Ascending aorta (tissue), 2 donors: Measurements from ENCODE around the gene LST1. TPM values are rescaled to one million over a fixed set of nuclear protein-coding genes. Genes with fewer than 3 reads are reported as not detected.

ENCODE experiments used
- DNase-seq, 2 donors: peaks; one replicate each; pipeline ENCODE4 v3.0.0-alpha.2; 2019; ENCODE audit warnings: low spot score in 2 of 2
- H3K27ac ChIP-seq, 2 donors: fragments of 200-600 bp; sonication (generic); one replicate each; pipeline ENCODE4 v1.5.1; 2016 to 2017; ENCODE audit warnings: mild to moderate bottlenecking in 1 of 2
- H3K27me3 ChIP-seq: fragments of 200-600 bp; sonication (generic); one replicate; pipeline ENCODE4 v1.5.1; 2017
- H3K36me3 ChIP-seq, 2 donors: fragments of 200-600 bp; sonication (generic); one replicate each; pipeline ENCODE4 v1.5.1; 2016
- H3K4me1 ChIP-seq, 2 donors: fragments of 200-600 bp; sonication (generic); one replicate each; pipeline ENCODE4 v1.5.1; 2016 to 2017; ENCODE audit warnings: mild to moderate bottlenecking in 1 of 2
- H3K4me3 ChIP-seq, 2 donors: fragments of 200-600 bp; sonication (generic); one replicate each; pipeline ENCODE4 v1.5.1; 2016 to 2017; ENCODE audit warnings: mild to moderate bottlenecking in 1 of 2
- H3K9me3 ChIP-seq, 2 donors: fragments of 200-600 bp; sonication (generic); one replicate each; pipeline ENCODE4 v1.5.1; 2016
- CTCF ChIP-seq, 3 experiments: fragments of 200-600 bp in 2 of 3; fragments of 450-650 bp in 1 of 3; sonication (generic) in 2 of 3; IDR thresholded peaks; one replicate each; pipeline ENCODE4 v1.5.1; 2016 to 2019; ENCODE audit warnings: antibody characterized with exemption in 3 of 3, mild to moderate bottlenecking in 1 of 3, moderate library complexity in 1 of 3
- intact Hi-C: fragments of 100-400 bp; cut with DNase I; formaldehyde crosslinking; loops from one replicate; pipeline ENCODE4 v1.15.1; 2023
- total RNA-seq: library from RNA; depleted of rRNA; stranded (reverse); fragments of >200 nt; gene quantifications from one replicate; pipeline ENCODE4 v1.1.0, GENCODE V29; 2016

LST1 gene
- total RNA-seq, 1 donor from 2014 or later = 21.4 TPM

- Histone ChIP-seq H3K27me3 (no peaks in the 10 kb centered on the region), H3K4me1 (peaks cover 0 to 12% of the 10 kb centered on the region in 2 donors), H3K4me3 (peak overlapping the region; percentile 69 to 86), H3K36me3 (no peaks in the 10 kb centered on the region), H3K9me3 (no peaks in the 10 kb centered on the region), H3K27ac (peak overlapping the region; percentile 58 to 75)
- no peak for TF ChIP-seq CTCF (IDR thresholded peaks at IDR 0.05)
- intact Hi-C loops = loop anchor here (1.0 to 2.0 kb wide), 2 partner anchors 35 to 39 kb away; partner anchors contain the start of genes ATP6V1G2 and PRRC2A
- DNase-seq = no peak
These were observed 4.4 kb upstream of the LST1 start for GRCh38 chr6:31581434-31582229.

GRCh38 chr6:31582230-31582643 is 3.8 kb upstream of the LST1 start, which contains the start of gene LTB:
Gene LTB, minus strand, starts transcription at chr6:31582424. Its CDS starts 7 bp downstream, at chr6:31582417.
- no peak for TF ChIP-seq CTCF (IDR thresholded peaks at IDR 0.05)
- H3K36me3 ChIP-seq = no peaks in the 10 kb centered on the region
- no peaks in the 10 kb centered on the region for H3K9me3 ChIP-seq
- peak within 1 kb of the TSS; percentile 58 to 75 for H3K27ac ChIP-seq
- DNase-seq = no peak
- intact Hi-C loops = no loop called here
- H3K4me3 ChIP-seq = peak within 1 kb of the TSS; percentile 69 to 86
- H3K27me3 ChIP-seq = no peaks in the 10 kb centered on the region
- H3K4me1 ChIP-seq = peaks cover 0 to 12% of the 10 kb centered on the region in 2 donors

GRCh38 chr6:31585491-31585890 is 586 bp upstream of the LST1 start:
- no peaks in the 10 kb centered on the region for H3K9me3 ChIP-seq
- no peak for DNase-seq
- TF ChIP-seq CTCF (IDR thresholded peaks at IDR 0.05) = no peak
- H3K4me1 ChIP-seq = peaks cover 0 to 12% of the 10 kb centered on the region in 2 donors
- H3K27me3 ChIP-seq = no peaks in the 10 kb centered on the region
- no peaks in the 10 kb centered on the region for H3K36me3 ChIP-seq
- intact Hi-C loops = no loop called here
- no peak overlapping the region for H3K27ac ChIP-seq
- H3K4me3 ChIP-seq = no peak overlapping the region

- H3K4me3 ChIP-seq = no peak overlapping the region
- peaks cover 0 to 8% of the 10 kb centered on the region in 2 donors for H3K4me1 ChIP-seq
- no peaks in the 10 kb centered on the region for H3K36me3 ChIP-seq
- no peak for DNase-seq
- H3K9me3 ChIP-seq = no peaks in the 10 kb centered on the region
- no peak for TF ChIP-seq CTCF (IDR thresholded peaks at IDR 0.05)
- intact Hi-C loops = no loop called here
- H3K27me3 ChIP-seq = no peaks in the 10 kb centered on the region
- no peak overlapping the region for H3K27ac ChIP-seq
These were observed 663 bp downstream of the LST1 start for GRCh38 chr6:31586599-31587281.

GRCh38 chr6:31587791-31588777 is 2.0 kb downstream of the LST1 start:
- no peak for TF ChIP-seq CTCF (IDR thresholded peaks at IDR 0.05)
- Histone ChIP-seq H3K4me3 (no peak overlapping the region), H3K27me3 (no peaks in the 10 kb centered on the region), H3K27ac (no peak overlapping the region), H3K4me1 (no peaks in the 10 kb centered on the region), H3K36me3 (no peaks in the 10 kb centered on the region), H3K9me3 (no peaks in the 10 kb centered on the region)
- DNase-seq = no peak
- intact Hi-C loops = no loop called here
